Activated CD8-positive, alpha-beta T cell treated with anti-CD3 and anti-CD28 coated beads, Interleukin-2, amount 10 ng/mL, durations not matched to agents 7 days and 5 days (primary cell): ENCODE measurements around the gene NME7. TPM values are rescaled to one million over a fixed set of nuclear protein-coding genes. Genes with fewer than 3 reads are reported as not detected.
"Not testable (repeated sequence)": the region's sequence is repeated elsewhere in the genome, so short reads cannot be mapped to it uniquely, and the experiment has no call there.

Source experiments
- ATAC-seq: fragments of 150-1000 bp; cut with Tn5 transposase; one replicate; pipeline ENCODE4 v1.10.0; 2021; ENCODE audit warnings: moderate library complexity
- CTCF ChIA-PET: fragments of 350-600 bp; sonication (Branson Sonifier 250); formaldehyde crosslinking; loops from one replicate; lab custom pipeline; 2021; ENCODE audit warnings: antibody characterized with exemption; lab: Charles Lee
- POLR2A ChIA-PET: fragments of 350-600 bp; sonication (Branson Sonifier 250); formaldehyde crosslinking; loops from one replicate; lab custom pipeline; 2021; ENCODE audit warnings: antibody characterized with exemption; lab: Charles Lee
- DNase-seq: peaks from one replicate; pipeline ENCODE4 v3.0.0-alpha.2; 2020
- H3K27ac Mint-ChIP-seq: one replicate; pipeline ENCODE4 v1.8.0; 2021; ENCODE audit warnings: mild to moderate bottlenecking, mixed read lengths
- H3K27me3 Mint-ChIP-seq: one replicate; pipeline ENCODE4 v1.8.0; 2021; ENCODE audit warnings: low read depth, mixed read lengths
- H3K36me3 Mint-ChIP-seq: one replicate; pipeline ENCODE4 v1.8.0; 2021; ENCODE audit warnings: low read depth, mixed read lengths
- H3K4me1 Mint-ChIP-seq: one replicate; pipeline ENCODE4 v1.8.0; 2021; ENCODE audit warnings: low read depth, mixed read lengths
- H3K4me3 Mint-ChIP-seq: one replicate; pipeline ENCODE4 v1.8.0; 2021; ENCODE audit warnings: mild to moderate bottlenecking, mixed read lengths
- H3K9me3 Mint-ChIP-seq: one replicate; pipeline ENCODE4 v1.8.0; 2022; ENCODE audit warnings: mixed read lengths; ENCODE audit not compliant: insufficient read depth
- total RNA-seq, 2 experiments: library from RNA; stranded (reverse); gene quantifications; one replicate each; pipeline ENCODE4 v1.2.3, GENCODE V29; 2021

Gene NME7
- total RNA-seq, 2 experiments from 2014 or later = 20.9 to 23.2 TPM

DNA sequence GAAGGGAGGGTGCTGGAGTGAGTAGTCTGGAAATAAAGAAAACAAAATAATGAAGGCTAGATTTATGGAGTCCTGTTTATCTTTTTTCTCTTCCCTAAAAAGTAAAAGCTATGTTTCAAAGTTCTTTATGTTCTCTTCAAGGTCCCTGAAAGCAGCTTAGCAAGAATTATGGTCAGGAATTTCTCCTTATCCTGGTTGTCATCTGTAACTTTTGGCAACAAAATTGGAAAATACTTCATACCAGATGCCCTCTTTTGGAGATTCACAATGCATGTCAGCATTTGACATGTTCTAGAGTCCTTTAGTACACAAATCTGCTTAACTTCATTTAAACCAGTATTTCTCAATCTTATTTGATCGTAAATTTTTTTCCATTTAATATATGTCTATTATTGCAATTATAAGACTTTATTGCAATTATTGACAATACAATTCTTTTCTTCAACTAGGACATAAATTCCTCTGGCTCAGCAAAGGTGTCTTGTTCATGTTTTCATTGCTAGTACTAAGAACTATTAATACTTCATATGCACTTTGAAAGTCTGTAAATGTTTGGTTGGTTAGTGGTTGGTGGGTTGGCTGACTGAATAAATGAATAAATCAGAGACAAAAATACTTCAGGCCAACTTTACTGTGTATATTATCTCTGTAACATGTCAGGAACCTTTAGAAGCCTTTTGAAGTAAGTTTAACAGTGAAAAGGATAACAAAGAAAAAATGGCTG, 159.6 kb downstream of the NME7 start:
- H3K9me3 Mint-ChIP-seq = no peaks in the 10 kb centered on the region
- DNase-seq (no peak), ATAC-seq (no peak)
- H3K27ac Mint-ChIP-seq = no peak overlapping the region
- H3K27me3 Mint-ChIP-seq = no peaks in the 10 kb centered on the region
- ChIA-PET POLR2A (no interaction called here), CTCF (no interaction called here)
- H3K36me3 Mint-ChIP-seq = no peaks in the 10 kb centered on the region
- no peak overlapping the region for H3K4me3 Mint-ChIP-seq
- no peaks in the 10 kb centered on the region for H3K4me1 Mint-ChIP-seq

DNA sequence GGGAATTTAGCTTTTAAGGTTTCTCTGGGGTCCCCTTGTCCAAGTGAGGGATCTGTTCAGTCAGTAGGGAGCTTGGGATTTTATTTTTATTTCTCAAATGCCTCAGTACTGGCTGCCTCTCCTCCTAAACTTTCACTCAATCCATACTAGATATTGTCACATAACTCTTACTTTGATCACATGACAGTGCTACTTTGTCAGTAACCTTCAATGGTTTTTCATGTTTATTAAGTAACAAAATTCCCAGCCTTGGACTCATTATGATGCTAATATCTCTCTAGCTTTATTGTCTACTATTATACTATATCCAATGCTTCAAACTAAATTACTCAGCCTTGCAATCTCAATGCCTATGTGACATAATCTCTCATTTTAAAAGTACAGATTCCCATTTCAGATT, 163.4 kb downstream of the NME7 start:
- H3K4me1 Mint-ChIP-seq = peaks cover 6% of the 10 kb centered on the region
- no peak overlapping the region for H3K4me3 Mint-ChIP-seq
- CTCF ChIA-PET = no interaction called here
- POLR2A ChIA-PET = no interaction called here
- no peaks in the 10 kb centered on the region for H3K9me3 Mint-ChIP-seq
- no peaks in the 10 kb centered on the region for H3K36me3 Mint-ChIP-seq
- H3K27ac Mint-ChIP-seq = no peak overlapping the region
- ATAC-seq (no peak), DNase-seq (no peak)
- H3K27me3 Mint-ChIP-seq = no peaks in the 10 kb centered on the region

DNA sequence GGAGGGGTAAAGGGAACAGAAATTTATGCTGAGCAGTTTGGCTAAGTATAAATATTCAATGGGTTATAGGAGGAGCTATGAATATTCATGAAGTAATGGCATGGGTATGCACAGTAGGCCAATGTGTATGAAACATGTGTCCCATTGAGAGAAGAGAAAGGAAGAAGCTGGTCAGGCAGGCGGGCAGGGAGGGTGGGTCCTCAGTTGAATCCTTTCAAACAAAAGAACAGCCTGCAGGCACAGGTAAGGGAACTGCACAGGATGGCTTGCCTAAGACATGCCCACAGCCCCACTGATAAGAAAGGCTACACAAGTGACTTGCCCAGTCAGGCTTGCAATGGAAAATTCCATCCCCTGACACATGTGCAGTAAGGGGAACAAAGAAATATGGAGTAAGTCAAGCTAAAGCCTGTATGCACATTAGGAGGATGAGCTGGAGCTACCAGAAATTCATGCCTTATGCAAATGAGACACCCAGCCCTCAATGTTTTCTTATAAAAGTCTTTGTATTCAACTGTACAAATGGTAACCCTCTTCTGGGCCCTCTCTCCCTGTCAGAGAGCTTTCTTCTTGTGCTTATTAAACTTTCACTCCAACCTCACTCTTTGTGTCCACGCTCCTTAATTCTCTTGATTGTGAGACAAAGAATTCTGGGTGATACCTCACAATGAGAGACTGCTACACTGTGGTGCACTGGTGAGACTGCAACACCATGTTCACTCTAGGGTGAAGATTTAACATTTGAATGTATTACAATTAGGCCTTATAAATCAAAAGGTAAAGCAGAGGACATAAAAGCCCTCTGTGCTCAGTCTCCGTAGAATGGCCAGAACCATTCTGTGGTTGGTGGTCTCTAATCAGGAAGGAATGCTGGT, 164.6 kb downstream of the NME7 start:
- H3K9me3 Mint-ChIP-seq = no peaks in the 10 kb centered on the region

DNA sequence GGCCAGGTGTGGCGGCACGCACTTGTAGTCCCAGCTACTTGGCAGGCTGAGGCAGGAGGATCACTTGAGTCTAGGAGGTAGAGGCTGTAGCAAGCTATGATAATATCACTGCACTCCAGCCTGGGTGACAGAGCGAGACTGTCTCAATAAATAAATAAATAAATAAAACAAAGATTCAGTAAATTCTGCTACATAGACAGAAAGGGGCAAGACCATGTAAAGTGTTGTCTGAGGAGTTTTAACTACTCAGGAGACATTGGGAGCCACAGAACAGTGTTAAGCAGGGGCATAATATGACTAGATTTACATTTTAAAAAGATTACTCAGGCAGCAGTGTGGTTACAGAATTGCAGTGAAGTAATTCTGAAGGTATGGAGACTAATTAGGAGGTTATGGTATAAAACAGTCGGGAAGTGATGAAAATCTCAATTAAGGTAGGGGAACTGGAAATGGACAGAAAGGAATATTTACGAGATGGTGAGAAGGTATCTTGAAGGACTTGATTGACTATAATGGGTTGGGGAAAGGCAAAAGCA, 166.4 kb downstream of the NME7 start:
- Mint-ChIP-seq H3K4me1 (peaks cover 6% of the 10 kb centered on the region), H3K4me3 (no peak overlapping the region), H3K36me3 (peaks cover 4% of the 10 kb centered on the region), H3K27ac (no peak overlapping the region), H3K27me3 (no peaks in the 10 kb centered on the region), H3K9me3 (peaks cover 4% of the 10 kb centered on the region)
- POLR2A ChIA-PET = no interaction called here
- DNase-seq (no peak), ATAC-seq (no peak)
- CTCF ChIA-PET = no interaction called here

More for the DNA sequence above, 164.6 kb downstream of the NME7 start:
- DNase-seq (no peak), ATAC-seq (no peak)
- Mint-ChIP-seq H3K27me3 (no peaks in the 10 kb centered on the region), H3K36me3 (no peaks in the 10 kb centered on the region), H3K4me1 (peaks cover 6% of the 10 kb centered on the region), H3K27ac (peak overlapping the region; percentile 14), H3K4me3 (no peak overlapping the region)
- CTCF ChIA-PET = no interaction called here
- POLR2A ChIA-PET = no interaction called here

DNA sequence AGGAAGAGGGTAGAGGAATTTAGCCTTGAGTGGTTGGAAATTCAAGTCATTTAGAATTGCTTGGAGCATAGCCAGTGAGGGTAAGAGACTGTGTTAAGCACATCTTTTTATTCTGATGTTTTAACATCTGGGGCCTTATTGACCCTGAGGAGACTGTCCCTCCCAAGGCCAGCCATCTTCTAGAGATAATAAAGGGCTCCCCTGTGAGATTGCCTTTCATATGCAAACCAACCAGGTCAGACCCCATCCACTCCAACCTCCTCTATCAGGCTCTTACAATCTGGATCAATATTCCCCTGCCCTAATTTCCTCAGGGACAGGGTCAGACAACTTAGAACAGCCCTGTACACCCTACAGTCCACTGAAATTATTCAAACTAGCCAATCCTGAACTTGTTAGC, 167.3 kb downstream of the NME7 start:
- no peak overlapping the region for H3K4me3 Mint-ChIP-seq
- POLR2A ChIA-PET = no interaction called here

DNA sequence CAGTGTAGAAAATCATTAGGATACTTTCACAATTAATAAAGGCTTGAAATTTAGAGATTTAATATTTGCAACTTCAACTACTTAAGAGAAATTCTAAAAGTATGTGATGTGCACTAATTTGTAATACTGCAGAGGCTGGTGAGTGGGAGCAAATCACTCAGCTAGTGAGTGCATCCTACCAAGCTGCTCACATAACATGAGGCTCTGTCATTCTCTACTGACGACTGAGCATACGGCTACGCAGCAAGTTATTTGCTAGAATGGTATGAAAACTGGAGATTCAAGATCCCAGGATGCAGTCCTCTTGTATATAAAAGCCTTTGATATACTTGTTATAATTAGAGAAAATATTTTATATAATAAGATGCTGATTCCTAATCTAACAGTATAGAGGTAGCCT, 171.0 kb downstream of the NME7 start:
- DNase-seq (no peak), ATAC-seq (no peak)
- CTCF ChIA-PET = no interaction called here
- Mint-ChIP-seq H3K9me3 (peaks cover 4% of the 10 kb centered on the region), H3K4me1 (peaks cover 3% of the 10 kb centered on the region), H3K4me3 (no peak overlapping the region), H3K27me3 (no peaks in the 10 kb centered on the region), H3K36me3 (peaks cover 4% of the 10 kb centered on the region), H3K27ac (no peak overlapping the region)
- POLR2A ChIA-PET = no interaction called here

More for the DNA sequence above, 167.3 kb downstream of the NME7 start:
- H3K27me3 Mint-ChIP-seq = no peaks in the 10 kb centered on the region
- CTCF ChIA-PET = no interaction called here
- DNase-seq (no peak), ATAC-seq (no peak)
- H3K27ac Mint-ChIP-seq = no peak overlapping the region
- H3K36me3 Mint-ChIP-seq = peaks cover 4% of the 10 kb centered on the region
- H3K4me1 Mint-ChIP-seq = peaks cover 6% of the 10 kb centered on the region
- peaks cover 4% of the 10 kb centered on the region for H3K9me3 Mint-ChIP-seq

DNA sequence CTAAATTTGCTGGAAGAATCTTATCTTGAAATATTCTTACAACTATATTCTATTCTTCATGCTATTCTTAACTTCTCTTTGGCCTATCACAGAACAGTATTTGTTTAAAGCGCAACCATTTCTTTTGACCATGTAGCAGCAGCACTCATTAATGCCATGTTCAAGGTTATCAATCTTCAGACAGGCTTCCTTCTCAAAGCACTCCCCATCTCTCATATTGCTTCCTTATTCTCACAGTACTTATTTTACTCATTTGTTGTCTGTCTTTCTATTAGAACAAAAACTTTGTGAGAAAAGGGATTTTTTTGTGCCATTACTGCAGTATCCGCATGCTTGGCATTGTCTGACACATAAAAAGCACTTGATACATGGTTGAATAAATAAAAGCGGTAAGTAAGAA, 171.4 kb downstream of the NME7 start:
- ChIA-PET CTCF (no interaction called here), POLR2A (no interaction called here)
- DNase-seq = no peak
- Mint-ChIP-seq H3K27me3 (no peaks in the 10 kb centered on the region), H3K9me3 (peaks cover 4% of the 10 kb centered on the region), H3K27ac (no peak overlapping the region), H3K36me3 (peaks cover 4% of the 10 kb centered on the region), H3K4me1 (no peaks in the 10 kb centered on the region), H3K4me3 (no peak overlapping the region)
- no peak for ATAC-seq

DNA sequence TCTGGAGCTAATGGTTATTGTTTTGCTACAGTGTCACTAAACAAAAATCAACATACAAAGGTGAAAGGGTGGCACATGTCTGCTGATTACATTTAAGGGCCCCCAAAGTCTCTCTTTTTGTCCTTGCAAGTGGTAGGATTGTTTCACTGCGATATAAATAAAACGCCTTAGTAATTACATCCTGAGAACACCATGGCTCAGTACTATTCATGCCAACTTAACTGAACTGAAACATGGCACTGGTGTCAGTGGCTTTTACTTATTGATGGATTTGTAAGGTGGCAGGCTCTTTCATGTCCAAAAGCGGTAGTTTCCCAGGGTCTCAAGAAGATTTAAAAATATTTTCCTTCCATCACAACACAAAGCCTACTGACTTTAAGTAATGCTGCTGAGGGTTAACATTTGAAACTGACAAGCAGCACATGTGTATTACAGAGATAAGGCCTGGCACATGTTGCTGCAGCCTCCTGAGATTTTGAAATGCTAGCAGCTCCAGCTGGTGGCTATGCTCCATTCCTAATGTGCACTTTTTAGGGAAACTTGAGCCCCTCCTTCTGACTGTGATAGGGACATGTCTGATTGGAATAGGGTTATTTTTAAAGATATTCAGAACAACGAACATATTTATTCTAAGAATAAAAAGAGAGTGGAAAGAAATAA, 174.3 kb downstream of the NME7 start:
- ATAC-seq (no peak), DNase-seq (no peak)
- H3K27ac Mint-ChIP-seq = no peak overlapping the region
- peaks cover 4% of the 10 kb centered on the region for H3K9me3 Mint-ChIP-seq
- H3K36me3 Mint-ChIP-seq = peaks cover 4% of the 10 kb centered on the region
- H3K4me3 Mint-ChIP-seq = no peak overlapping the region
- H3K27me3 Mint-ChIP-seq = no peaks in the 10 kb centered on the region
- CTCF ChIA-PET = no interaction called here
- no peaks in the 10 kb centered on the region for H3K4me1 Mint-ChIP-seq
- POLR2A ChIA-PET = no interaction called here

DNA sequence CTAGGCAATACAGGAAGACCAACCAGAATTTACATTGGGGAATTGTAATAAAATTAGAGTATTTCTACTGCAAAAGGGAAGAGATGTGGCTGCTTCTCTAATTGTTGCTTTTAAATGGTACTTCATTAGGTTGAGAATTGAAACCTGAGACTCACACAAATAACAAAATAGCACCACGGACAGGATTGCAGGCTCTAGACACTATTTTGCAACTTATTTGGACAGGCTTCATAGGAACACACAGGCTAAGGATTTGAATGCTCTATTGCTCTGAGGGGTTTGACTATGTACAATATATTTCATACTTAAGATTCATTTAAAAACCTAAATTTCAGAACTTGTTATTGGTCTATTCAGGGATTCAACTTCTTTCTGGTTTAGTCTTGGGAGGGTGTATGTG, 181.5 kb downstream of the NME7 start:
- POLR2A ChIA-PET = no interaction called here
- Mint-ChIP-seq H3K36me3 (no peaks in the 10 kb centered on the region), H3K27ac (no peak overlapping the region), H3K4me3 (no peak overlapping the region), H3K9me3 (no peaks in the 10 kb centered on the region), H3K4me1 (no peaks in the 10 kb centered on the region), H3K27me3 (no peaks in the 10 kb centered on the region)
- CTCF ChIA-PET = no interaction called here
- DNase-seq = no peak
- no peak for ATAC-seq

DNA sequence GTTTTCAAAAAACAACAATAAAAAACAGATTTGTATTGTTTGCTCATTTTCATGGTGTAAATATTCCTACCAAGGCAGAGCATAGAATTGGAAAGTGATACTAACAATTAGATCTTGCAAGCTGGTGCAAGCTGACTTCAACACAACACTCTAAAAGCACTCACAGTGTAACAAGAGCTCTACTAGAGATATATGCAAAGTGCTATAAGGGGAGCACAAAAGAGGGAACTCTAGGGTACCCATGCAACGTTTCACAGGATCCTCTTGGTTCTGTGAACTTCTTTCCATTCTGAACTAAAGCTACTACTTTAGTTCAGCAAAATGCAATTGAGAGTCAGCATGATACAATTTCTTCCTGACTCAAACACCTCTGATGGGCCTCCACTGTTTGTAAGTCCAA, 182.8 kb downstream of the NME7 start:
- CTCF ChIA-PET = no interaction called here
- DNase-seq (no peak), ATAC-seq (no peak)
- Mint-ChIP-seq H3K9me3 (no peaks in the 10 kb centered on the region), H3K27me3 (no peaks in the 10 kb centered on the region), H3K4me3 (no peak overlapping the region), H3K4me1 (no peaks in the 10 kb centered on the region), H3K27ac (no peak overlapping the region), H3K36me3 (no peaks in the 10 kb centered on the region)
- POLR2A ChIA-PET = no interaction called here

DNA sequence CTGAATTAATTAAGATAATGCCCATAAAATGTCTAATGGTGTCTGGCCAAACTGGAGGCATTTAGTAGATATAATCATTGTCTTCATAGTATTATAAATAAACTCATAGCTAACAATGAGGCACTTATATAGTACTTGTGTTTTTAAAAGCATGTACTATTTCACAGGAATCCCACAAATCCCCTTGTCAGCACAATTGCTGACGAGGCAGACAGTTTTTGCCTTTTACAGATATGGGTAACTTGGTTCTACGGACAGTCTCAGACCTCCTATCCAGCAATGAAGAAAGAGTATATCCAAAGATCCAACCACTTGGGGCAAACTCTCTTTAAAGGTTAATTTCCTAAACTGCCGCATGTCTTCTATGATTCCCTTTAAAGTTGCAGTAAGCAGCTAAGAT, 187.4 kb downstream of the NME7 start:
- Mint-ChIP-seq H3K36me3 (no peaks in the 10 kb centered on the region), H3K9me3 (no peaks in the 10 kb centered on the region), H3K4me3 (no peak overlapping the region), H3K27ac (no peak overlapping the region), H3K4me1 (no peaks in the 10 kb centered on the region), H3K27me3 (no peaks in the 10 kb centered on the region)
- POLR2A ChIA-PET = no interaction called here
- CTCF ChIA-PET = interaction anchor here (1.3 kb wide), 1 partner anchor 11 kb away, joined by 4 read pairs; no protein-coding TSS in a partner anchor
- ATAC-seq (no peak), DNase-seq (no peak)

DNA sequence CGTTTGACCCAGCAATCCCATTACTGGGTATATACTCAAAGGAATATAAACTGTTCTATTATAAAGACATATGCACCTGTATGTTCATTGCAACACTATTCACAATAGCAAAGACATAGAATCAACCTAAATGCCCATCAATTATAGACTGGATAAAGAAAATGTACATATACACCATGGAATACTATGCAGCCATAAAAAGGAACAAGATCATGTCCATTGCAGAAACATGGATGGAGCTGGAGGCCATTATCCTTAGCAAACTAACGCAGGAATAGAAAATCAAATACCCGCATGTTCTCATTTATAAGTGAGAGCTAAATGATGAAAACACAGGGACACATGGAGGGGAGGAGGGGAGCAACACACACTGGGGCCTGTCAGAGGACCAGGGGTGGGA, 188.2 kb downstream of the NME7 start:
- DNase-seq, POLR2A ChIA-PET, H3K36me3 Mint-ChIP-seq, H3K27ac Mint-ChIP-seq, H3K9me3 Mint-ChIP-seq, H3K27me3 Mint-ChIP-seq, H3K4me1 Mint-ChIP-seq, H3K4me3 Mint-ChIP-seq, ATAC-seq: not testable (repeated sequence)
- CTCF ChIA-PET = interaction anchor here (0.7 to 1.3 kb wide), 2 partner anchors 10 to 561 kb away, joined by 3 to 4 read pairs; no protein-coding TSS in a partner anchor
